Measurements from ENCODE around the gene AOPEP. TPM values are rescaled to one million over a fixed set of nuclear protein-coding genes. Genes with fewer than 3 reads are reported as not detected.

AOPEP gene
- total and polyA plus RNA-seq, 2 donors (not counting 3 experiments of a cell fraction or from before 2014, with no cell fraction given) = 20.2 to 41.6 TPM

- BruUV-seq (replicated peaks) = no TSS peak
- Histone ChIP-seq H3K4me2 (ENCODE audit: insufficient read depth, low read length) (no peak overlapping the region), H3K27ac (ENCODE audit: insufficient read depth, low read depth, low read length) (no peak overlapping the region), H3K79me2 (ENCODE audit: control insufficient read depth, insufficient read depth, low read length) (no peaks in the 10 kb centered on the region), H3K27me3 (ENCODE audit: control insufficient read depth in 2 of 2, insufficient read depth in 2 of 2, low read length in 2 of 2) (no peaks in the 10 kb centered on the region), H3K9me3 (replicated peaks; ENCODE audit: control insufficient read depth, insufficient read depth, low read length) (no peaks in the 10 kb centered on the region), H3K9me1 (replicated peaks; ENCODE audit: control insufficient read depth, extremely low read depth, insufficient read depth, low read length) (no peaks in the 10 kb centered on the region), H3K4me3 (replicated peaks in 1 of 3; ENCODE audit: insufficient read depth in 1 of 3, low read depth in 1 of 3, low read length in 3 of 3) (no peak overlapping the region), H3K36me3 (ENCODE audit: control insufficient read depth in 2 of 2, extremely low read depth in 1 of 2, insufficient read depth in 2 of 2, low read length in 2 of 2) (no peaks in the 10 kb centered on the region), H2AFZ (ENCODE audit: low read depth, low read length) (no peak overlapping the region), H4K20me1 (replicated peaks; ENCODE audit: control insufficient read depth, extremely low read depth, insufficient read depth, low read length) (no peaks in the 10 kb centered on the region), H3K4me1 (ENCODE audit: control insufficient read depth, extremely low read depth, insufficient read depth, low read length) (peaks cover 33% of the 10 kb centered on the region), H3K9ac (replicated peaks; ENCODE audit: extremely low read depth, insufficient read depth, low read length) (no peak overlapping the region)
- ChIA-PET POLR2A (no interaction called here), CTCF (no interaction called here)
- intact Hi-C loops (cut with micrococcal nuclease) (loop anchor here (5.0 kb wide), 1 partner anchor 124 kb away; no protein-coding TSS in a partner anchor), dilution Hi-C loops (cut with MboI; ENCODE audit: extremely low pct_ligation_motif_present, low sequenced_read_pairs) (no loop called here)
- DNase-seq (ENCODE audit: low read depth, low spot score) (no peak), FAIRE-seq (no peak)
- TF ChIP-seq JUN (IDR thresholded peaks at IDR 0.05; ENCODE audit: borderline replicate concordance, insufficient read depth, insufficient read length, low read depth) = no peak
- no peak for TF ChIP-seq GATA2 (IDR thresholded peaks at IDR 0.05; ENCODE audit: insufficient read depth, insufficient read length, low read depth, low read length)
- TF ChIP-seq CTCF (IDR thresholded peaks at IDR 0.05; ENCODE audit: extremely low read depth in 1 of 2, insufficient read depth in 1 of 2, low read depth in 1 of 2, low read length in 2 of 2) = no peak
Observed at GRCh38 chr9:94926431-94926800, 199.9 kb downstream of the AOPEP start.

- ChIA-PET POLR2A (no interaction called here), CTCF (no interaction called here)
- H3K79me2 ChIP-seq (ENCODE audit: control insufficient read depth, insufficient read depth, low read length) = no peaks in the 10 kb centered on the region
- dilution Hi-C loops (cut with MboI; ENCODE audit: extremely low pct_ligation_motif_present, low sequenced_read_pairs) (no loop called here), intact Hi-C loops (cut with micrococcal nuclease) (loop anchor here (5.0 kb wide), 1 partner anchor 125 kb away; no protein-coding TSS in a partner anchor)
- no peak overlapping the region for H3K4me2 ChIP-seq (ENCODE audit: insufficient read depth, low read length)
- H3K27ac ChIP-seq (ENCODE audit: insufficient read depth, low read depth, low read length) = no peak overlapping the region
- no peaks in the 10 kb centered on the region for H4K20me1 ChIP-seq (replicated peaks; ENCODE audit: control insufficient read depth, extremely low read depth, insufficient read depth, low read length)
- H3K9ac ChIP-seq (replicated peaks; ENCODE audit: extremely low read depth, insufficient read depth, low read length) = no peak overlapping the region
- H3K4me3 ChIP-seq (replicated peaks in 1 of 3; ENCODE audit: insufficient read depth in 1 of 3, low read depth in 1 of 3, low read length in 3 of 3) = no peak overlapping the region
- no peaks in the 10 kb centered on the region for H3K36me3 ChIP-seq (ENCODE audit: control insufficient read depth in 2 of 2, extremely low read depth in 1 of 2, insufficient read depth in 2 of 2, low read length in 2 of 2)
- BruUV-seq (replicated peaks) = no TSS peak
- no peak overlapping the region for H2AFZ ChIP-seq (ENCODE audit: low read depth, low read length)
- FAIRE-seq = no peak
- no peaks in the 10 kb centered on the region for H3K9me3 ChIP-seq (replicated peaks; ENCODE audit: control insufficient read depth, insufficient read depth, low read length)
- H3K4me1 ChIP-seq (ENCODE audit: control insufficient read depth, extremely low read depth, insufficient read depth, low read length) = peaks cover 25% of the 10 kb centered on the region
- no peak for TF ChIP-seq MAX (IDR thresholded peaks at IDR 0.05; ENCODE audit: insufficient read depth, insufficient read length)
- TF ChIP-seq GATA2 (IDR thresholded peaks at IDR 0.05; ENCODE audit: insufficient read depth, insufficient read length, low read depth, low read length) = no peak
- H3K27me3 ChIP-seq (ENCODE audit: control insufficient read depth in 2 of 2, insufficient read depth in 2 of 2, low read length in 2 of 2) = no peaks in the 10 kb centered on the region
- no peak for DNase-seq (ENCODE audit: low read depth, low spot score)
- H3K9me1 ChIP-seq (replicated peaks; ENCODE audit: control insufficient read depth, extremely low read depth, insufficient read depth, low read length) = no peaks in the 10 kb centered on the region
Observed at GRCh38 chr9:94927048-94927761, 200.7 kb downstream of the AOPEP start.

Measured in endothelial cell of umbilical vein (primary cell).